NAMALWA (cell line): ENCODE results near the gene LRMDA.

Source experiments
- DNase-seq: peaks from one replicate; pipeline ENCODE4 v3.0.0-alpha.2; 2015; ENCODE audit warnings: low spot score

LRMDA gene

DNA sequence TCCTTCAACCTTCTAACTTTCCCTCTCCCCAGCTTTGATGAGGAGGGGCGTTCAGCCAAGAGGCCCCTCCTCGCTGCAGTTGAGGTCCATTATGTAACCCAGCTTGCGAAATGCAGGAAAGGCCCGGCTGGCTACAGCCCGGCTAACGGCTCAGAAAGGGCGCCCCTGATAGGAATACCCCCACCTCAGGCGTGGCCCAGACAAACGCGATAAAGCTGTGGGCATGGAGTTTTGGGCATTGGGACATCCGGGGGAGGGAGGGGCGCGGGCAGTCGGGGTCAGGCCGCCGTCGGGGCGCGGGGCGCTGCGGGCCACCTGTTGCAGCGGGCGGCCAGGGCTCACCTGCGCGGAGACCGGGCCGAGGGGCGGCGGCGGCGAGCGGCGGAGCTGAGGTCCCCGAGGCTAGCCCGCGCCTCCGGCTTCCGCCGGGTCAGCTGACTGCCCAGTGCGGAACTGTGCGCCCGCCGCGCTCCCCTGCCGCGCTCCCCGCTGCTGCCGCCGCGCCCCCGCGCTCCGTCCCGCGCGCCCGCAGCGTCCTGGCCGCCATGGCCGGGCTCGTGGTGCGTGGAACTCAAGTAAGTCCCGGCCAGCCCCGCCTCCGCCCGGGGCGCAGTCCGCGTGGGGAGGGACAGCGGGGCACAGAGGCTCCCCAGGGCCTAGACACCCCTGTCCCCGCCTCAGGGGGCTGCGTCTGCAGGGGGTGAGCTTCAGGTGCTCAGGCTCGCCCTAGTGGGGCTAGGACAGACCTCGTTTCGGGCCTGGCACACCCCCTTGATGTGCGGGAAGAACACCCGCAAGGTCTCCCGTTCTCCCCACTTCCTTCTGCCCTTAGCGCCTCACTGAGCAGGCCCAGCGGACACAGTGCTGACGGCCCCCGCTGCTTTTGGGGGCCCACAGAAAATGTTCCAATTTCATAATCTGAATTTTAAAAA is at the start of gene LRMDA:
LRMDA (plus strand) TSS at position 445 of the 932 bp plus-strand sequence.
- DNase-seq, result no peak

DNA sequence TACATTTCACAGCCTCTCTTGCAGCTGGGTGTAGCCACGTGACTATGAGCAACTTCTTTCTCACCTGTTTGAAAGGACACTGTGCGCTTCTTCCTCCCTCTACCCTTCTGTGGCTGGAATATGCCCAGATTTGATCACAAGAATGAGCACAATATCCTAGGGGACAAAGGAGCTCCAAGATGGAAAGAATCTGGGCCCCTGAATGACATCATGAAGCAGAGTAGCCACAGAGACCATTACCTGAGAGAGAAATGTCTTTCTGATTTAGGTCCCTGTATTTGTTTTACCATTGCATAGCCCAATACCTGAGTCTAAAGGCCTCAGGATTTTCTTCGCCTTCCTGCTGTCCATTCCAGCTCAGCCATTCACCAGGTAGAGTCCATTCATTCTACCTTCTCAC is 45.3 kb upstream of the LRMDA start:
- DNase-seq, result no peak

DNA sequence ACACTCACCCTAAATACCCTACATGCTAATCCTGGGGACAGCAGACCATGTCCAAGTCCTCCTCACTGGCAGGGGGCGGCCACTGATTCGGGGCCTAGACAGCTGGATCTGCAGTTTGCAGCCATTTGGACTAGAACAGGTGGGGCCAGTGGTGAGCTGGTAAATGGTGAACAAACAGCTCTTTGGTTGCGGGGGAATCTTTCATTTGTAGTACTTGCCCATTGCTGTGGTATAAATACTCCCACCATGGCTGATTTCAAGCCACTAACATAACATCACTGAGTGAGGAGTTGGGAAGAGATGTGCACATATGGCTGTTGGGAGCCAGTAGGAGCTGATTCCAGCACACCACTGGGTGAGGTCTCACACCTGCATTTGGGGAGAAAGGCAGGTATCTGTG is 43.3 kb upstream of the LRMDA start:
- DNase-seq, result no peak

DNA sequence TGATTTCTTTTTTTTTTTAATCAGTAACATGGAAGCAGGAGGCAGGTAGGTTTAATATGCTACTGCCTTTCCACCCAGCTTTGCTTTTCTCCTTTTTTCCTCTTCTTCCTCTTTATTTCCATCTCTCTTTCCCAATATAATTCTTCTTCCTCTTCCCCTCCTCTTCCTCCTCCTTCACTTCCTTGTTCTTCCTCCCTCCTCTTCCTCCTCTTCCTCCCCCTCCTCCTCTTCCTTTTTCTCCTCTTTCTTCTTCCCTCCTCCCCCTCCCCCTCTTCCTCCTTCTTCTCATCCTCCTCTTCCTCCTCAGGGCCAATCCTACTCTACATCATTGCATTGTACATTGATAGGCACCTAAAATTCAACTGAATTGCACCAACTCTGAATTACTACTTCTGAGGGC is 41.2 kb upstream of the LRMDA start:
- no peak for DNase-seq

DNA sequence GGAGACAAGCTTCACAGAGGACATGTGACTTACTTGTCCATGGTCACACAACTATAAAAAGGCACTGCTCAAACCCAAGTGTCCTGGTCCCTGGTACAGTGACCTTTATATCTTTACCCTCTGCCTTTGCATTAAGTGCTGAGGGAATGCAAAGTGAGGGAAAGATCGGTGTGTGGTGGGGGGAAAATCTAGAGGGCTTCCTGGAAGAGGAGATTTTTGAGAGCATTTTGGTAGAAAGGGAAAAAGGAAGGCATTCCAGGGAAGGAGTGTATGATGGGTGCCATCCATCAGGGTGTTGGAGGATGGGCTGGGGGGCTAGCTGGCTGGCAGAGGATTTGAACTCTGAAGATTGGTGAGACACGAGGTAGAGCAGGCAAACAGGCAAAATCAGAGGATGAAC is 39.2 kb upstream of the LRMDA start:
- no peak for DNase-seq

DNA sequence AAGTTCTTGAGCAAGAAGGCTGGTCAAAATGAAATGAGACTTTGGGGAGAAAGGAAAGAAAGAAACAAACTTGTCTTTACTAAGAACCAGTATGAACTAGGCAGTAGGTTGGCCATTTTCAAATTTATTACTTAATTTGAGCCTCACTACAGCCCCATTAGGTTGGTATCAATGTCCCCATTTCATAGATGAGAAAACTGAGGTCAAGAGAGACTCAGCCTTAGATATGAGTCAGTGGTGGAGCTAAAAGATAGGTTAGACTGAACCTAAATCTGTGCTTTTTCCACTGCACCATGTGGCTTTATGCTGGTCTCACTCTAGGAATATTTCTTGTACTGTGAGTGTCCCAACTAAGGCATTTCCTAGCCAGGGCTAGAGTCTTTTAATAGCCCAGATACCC is 38.7 kb upstream of the LRMDA start:
- DNase-seq, result no peak

DNA sequence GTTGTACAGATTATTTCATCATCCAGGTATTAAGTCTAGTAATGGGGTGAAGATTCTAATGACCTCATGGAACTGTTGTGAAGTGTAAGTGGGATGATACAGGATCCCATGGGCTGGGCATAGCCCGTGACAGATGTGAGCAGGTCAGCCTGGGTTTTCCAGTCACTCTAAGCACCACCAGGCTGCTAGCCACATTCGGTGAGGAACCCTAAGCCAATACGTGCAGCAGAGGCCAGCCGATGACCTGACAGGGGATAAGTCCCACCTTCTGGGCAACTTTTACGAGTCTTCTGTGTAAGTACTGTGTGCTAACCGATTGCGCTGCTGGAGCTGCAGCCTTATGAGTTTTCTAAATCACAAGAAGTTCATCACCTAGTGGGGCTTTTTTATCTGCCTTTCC is 37.2 kb upstream of the LRMDA start:
- no peak for DNase-seq

DNA sequence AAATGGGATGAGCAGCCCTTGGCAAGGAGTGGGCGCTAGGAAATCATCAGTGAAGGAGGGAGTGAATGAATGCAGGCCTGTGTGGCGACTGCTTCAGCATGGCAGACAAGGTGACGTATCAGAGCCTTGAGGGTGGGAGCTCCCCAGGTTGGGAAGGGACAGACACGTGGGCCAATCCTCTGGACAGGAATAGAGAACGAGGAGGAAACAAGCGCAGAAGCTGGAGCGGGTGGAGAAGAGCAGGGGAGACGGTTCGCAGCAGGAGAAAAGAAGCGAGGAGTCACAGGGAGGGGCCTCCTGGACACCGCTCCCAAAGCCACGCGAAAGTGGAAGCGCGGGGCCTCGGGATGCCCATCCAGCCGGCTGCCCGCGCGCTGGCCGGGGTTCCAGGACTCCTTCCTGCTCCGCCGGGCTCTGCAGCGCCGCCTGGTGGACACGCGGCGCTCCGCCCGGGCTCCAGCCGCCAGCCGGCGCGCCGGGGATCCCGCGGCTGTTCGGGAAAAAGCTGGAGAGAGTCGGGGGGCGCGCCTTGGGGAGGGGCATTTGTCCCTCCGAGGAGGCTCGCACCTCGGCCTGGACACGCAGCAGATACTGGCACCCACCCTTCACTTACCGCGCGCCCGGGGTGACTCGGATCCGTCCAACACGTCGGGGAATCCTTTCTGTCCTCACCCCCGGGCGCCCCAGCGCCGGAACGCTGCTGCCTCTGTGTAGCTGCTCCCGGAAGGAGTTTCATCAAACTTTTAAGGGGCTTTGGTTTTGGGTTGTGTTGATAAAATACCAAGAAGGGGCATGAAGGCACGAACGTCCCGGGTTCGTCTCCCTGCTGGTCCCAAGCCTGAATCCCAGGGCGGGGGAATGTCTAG is 36.1 kb upstream of the LRMDA start:
- DNase-seq, result no peak

DNA sequence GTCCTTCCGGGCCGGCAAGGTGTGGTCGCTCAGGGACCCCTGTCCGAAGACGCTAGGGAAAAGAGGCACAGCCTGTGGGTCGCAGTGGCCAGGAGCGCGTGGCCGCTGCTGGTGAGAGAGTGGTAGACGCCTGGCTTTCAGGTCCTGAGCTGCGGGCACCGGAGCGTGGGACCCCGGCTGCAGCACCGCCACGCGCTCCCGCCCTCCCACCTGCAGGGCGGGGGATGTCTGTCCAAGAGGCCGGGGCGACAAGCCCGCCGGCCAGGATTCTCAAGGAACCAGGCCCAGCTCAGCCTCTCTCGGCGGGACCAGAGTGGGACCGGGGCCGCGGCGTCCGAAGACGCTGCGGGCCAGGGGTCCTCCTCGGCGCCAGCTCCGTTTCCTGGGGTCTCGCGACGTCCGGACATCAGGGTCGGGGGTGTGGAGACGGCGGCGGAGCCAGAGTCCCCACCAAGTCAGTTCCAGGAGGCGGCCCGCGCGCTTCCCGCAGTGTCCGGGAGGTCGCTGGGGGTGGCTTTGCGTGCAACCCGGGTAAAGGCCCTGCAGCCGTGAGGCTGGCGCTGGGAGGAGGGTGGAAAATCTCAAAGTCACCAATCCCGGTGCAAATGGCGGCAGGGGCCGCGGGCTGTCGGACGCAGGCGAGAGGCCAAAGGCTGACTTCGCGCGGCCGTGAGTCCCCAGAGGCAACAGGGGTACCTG is 35.3 kb upstream of the LRMDA start:
- DNase-seq, result no peak

DNA sequence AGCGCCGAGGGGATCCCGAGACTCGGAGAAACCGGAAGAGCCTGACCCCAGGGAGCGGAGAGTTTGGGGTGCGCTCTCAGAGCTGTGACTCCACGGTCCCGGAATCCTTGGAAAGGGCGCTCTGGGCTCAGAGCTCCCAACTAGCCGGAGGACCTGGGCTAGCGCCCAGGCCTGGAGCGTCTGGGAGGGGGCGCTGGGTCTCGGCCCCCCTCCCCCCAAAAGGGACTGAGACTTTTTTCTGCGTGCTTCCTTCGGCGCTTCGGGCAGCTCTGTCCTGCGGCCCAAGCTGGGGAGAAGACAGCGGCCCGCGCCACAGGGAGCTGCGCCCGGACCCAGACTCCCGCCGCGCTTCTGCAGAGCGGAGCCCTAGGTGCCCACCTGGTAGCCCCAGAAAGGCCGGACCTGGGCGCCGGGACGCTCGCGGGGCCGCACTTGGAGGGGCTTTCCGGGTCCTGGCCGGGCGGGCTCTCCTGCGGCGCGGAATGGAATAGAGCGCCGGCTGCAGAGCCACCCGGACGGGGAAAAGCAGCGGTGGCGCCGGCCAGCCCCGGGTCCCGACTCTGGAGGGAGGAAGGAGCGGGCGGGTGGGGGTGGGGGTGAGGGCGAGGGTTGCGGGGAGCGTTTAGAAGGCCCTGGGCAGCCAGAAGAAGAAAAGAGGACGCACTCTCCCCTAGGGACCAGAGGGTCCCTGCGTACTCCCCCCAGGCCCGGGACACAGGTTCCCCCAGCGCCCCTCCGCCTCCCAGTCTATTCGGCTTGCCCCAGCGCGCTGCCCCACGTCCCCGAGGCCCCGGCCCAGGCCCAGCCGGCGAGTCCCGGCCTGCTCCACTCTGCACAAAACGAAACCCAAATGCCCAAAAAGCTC is 34.6 kb upstream of the LRMDA start:
- DNase-seq, result no peak

DNA sequence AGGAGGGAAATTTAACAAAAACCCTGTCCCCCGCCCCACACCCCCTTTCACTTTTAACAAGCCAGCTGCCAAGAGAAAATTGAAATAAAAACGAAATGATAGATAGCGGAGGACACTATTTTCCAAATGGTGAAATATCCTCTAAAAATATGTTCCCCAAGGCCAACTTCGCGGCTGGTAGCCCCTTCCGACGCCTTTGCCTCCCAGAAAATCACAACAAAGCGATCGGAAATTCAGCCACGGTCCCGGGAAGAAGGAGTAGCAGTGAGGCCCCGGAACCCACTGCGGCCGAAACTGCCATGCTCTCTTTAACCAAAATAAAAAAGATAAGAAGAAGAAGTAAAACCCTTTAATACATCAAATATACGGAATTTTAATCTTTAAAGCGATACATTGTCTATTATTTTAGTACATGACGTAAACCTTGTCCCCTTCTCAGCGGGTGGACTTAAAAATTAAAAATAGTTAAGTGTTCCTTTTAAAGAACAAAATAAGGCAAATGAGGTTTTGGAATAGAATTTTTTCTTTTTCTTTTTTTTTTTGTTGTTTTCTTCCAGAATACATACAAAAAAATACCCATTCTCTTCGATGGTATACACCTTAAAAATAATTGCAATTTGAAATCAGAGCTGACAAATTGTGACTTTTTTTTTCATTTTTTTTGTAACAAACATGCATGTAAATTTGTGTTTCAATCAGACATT is 33.8 kb upstream of the LRMDA start:
- no peak for DNase-seq

DNA sequence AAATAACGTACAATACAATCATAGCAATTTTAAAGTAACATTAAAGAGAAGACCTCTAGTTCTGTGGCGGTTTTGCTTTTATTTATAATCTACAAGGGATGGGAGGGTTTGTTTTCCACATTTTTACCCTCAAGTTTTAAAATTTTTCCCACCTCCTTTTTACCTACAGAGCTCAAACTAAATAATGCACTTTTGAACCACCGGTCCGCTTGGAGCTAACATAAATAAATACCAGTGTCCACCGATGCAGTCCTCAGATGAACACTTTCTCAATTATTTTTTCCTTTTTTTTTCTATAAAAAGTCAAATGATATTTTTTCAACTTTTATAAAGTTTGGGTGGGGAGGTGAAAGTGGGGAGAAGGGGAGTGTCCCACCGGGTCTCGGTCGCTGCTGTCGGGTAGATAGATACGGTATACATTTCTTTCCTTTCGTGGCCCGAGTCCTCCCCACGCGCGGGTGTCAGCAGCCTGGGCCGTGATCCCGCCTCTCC is 33.2 kb upstream of the LRMDA start:
- DNase-seq, result no peak

DNA sequence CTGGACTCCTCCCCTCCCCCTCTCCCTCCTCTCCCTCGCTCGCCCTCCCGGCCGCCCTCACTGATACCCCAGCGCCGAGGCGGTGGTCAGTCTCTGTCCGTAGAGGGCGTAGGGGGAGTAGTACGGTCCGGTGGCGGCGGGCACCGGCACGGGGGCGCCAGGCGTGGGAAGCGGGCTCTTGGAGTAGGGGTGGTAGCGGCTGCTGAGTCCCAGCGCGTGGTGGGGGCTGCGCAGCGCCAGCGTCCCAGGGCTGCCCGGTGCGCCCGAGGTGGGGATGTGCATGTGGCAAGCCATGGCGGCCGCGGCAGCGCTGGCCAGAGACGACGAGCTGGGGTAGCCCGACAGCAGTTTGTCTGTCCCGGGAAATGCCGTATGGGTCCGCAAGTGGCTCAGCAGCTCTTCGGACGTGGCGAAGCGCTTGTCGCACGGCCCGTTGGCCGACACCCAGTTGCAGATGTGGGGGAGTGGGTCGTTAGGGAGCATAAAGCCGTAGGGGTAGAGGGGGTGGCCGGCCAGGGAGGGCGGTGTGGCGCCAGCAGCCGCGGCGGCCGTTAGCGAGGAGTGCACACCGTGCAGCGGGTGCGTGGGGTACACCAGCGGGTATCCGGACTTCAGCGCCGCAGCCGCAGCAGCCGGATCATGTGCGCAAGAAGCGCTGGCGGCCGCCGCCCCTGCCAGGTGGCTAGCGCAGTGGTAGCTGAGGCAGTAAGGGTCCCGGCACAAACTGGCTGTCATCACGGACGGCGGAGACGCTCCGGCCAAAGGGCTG is 32.5 kb upstream of the LRMDA start:
- no peak for DNase-seq

DNA sequence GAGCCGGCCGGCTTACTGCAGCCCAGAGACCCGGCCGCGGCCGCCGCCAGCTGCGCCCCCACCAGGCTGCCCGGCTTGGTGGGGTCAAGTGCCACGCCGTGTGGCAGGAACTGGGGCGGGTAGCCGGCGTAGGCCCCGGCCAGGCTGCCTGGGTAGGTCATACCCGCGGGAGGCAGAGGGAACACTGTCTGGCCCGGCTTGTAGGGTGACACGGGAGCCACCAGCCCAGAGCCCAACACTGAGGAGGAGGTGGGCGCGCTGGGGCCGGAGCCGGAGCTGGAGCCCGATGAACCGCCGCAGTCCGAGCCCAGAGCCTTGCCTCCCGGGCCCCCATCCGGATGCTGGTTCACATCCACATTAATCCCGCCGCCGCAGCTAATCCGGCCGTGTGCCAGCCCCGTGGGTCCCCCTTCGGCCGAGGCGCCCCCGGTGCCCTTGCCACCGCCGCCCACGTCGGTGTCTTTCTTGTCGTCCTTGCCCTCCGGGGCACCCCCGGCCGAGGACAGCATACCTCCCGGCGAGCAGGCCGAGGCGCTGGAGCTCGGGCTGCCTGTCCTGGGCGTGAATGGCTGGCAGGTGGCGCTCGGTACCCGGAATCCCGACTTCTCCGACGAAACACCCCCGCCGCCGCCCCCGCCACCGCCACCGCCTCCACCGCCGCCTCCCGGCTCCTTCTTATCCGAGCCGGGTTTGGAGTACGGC is 31.8 kb upstream of the LRMDA start:
- DNase-seq, result no peak

DNA sequence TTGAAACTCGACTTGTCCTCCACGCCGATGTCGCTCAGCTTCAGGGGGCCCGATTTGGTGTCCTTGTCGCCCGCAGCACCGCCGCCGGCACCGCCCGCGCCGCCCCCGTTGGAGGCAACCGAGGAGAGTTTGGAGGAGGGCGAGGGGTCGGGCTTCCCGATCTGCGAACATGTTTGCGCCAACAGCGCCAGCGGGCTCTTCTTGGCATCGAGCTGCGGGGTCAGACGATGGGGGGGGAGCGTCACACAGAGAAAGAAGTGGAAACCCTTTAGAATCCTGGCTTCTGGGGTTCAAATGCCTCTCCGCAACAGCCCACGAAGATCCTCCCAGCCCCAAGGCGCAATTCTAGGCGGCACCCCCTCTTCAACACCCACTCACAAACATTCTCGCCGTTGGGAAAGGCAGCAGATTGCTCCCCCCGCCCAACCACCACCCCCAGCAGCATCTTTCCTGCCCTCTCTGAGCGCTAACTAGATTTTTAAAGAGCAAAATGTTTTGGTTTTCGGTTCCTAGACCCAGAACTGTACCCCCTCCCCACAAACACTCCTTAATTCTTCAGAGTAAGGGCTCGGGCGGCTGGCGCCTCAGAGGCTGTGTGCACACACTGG is 31.2 kb upstream of the LRMDA start:
- no peak for DNase-seq

DNA sequence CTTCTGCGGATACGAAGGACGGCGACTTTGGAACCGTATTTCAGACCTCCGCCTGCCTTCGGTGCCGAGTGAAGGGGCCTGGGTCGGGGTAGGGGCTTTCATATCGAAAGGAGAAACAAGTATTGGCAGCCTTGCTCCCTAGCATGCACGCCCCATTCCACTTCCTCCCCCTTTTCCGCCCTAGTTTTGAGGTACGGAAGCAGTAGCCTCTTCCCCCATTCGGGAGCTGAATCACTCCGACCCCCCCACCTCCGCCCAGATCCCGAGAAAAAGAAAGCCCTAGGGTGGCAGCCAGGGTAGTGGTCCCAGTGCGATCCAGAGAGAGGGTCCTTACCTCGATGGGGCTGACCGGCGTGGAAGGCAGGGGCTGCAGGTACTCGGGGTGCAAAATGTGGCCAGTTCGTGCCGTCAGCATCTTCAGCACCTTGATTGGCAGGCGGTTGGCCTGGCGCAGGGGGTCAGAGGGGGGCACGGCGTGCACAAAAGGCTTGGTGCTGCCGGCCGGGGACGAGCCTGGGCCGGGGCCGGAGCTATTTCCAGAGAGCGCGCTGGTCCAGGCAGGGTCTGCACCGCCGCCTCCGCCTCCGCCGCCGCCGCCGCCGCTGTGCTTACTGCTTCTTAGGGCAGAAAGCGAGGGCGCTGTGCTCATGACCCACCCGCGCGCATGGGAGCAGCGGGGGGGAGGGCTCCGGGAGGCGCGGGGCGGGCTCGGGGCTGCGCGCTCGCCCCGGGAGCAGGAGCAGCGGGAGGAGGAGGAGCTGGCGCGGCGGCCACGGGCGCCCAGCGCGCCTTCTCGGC is 30.5 kb upstream of the LRMDA start:
- DNase-seq, result no peak

DNA sequence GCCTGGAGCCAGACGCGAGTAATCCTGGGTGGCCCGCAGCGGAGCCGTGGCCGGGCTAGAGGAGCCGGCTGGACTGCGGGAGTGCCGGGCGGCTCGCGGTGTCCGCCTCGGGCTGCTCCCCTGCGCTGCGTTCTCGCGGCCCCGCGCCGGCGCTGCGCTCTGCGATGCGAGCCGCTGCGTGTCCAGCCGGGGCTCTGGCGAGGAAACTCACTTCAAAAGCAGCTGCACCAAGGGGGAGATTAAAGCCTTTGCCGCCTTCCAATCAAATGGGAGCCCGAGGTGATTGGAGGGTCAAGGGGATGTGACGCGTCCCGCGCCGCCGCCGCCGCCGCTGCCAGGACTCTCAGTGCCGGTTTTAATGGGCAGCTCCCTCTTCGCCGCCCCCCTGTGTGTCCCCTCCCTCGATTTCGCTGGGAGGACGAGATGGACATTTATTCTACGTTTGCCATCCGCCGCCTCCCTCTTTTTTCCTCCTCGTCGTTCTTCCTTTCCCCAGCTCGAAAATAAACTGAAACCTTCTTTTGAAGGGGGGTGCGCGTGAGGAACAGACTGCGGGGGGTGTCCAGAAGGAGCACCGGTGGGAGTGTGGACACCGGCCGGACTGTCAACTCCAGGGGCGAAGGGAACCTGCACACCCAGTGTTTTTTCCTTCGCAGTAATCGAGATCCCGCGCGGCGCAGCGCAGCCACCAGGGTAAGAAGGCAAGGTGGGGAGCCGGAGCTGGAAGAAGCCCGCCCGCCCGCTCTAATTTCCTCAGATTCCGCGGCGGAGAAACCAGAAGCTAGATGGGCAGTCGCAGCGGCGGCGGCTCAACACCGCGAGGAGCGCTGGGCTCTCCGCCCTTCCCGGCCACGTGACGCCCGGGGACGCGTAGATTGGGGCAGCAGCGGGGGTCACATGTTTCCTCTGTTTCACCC is 29.6 kb upstream of the LRMDA start, which contains the start of gene ZNF503:
ZNF503 (minus strand) TSS at position 196 of the 917 bp plus-strand sequence. CDS start 345 bp downstream, outside the sequence.
- no peak for DNase-seq
